HK-2 (cell line): ENCODE measurements around the gene MMP11.

Source experiments
- DNase-seq: peaks from one replicate; pipeline ENCODE4 v3.0.0-alpha.2; 2018; ENCODE audit not compliant: unreplicated experiment

Gene MMP11

GRCh38 chr22:23780146-23780748 lies 7.6 kb downstream of the MMP11 start:
- DNase-seq = no peak

GRCh38 chr22:23781065-23781464 lies 8.4 kb downstream of the MMP11 start:
- no peak for DNase-seq

GRCh38 chr22:23781511-23782183 lies 9.0 kb downstream of the MMP11 start:
- peak; percentile 54 for DNase-seq

- DNase-seq = no peak
Measured at GRCh38 chr22:23782252-23782651, 9.6 kb downstream of the MMP11 start.

- DNase-seq = no peak
Measured at GRCh38 chr22:23782703-23783102, 10.1 kb downstream of the MMP11 start.

GRCh38 chr22:23783265-23784150 lies 10.9 kb downstream of the MMP11 start:
- DNase-seq = no peak

GRCh38 chr22:23784215-23784732 lies 11.6 kb downstream of the MMP11 start:
- peak; percentile 53 for DNase-seq

GRCh38 chr22:23786261-23786710 lies 13.6 kb downstream of the MMP11 start:
- DNase-seq = no peak

GRCh38 chr22:23786752-23787599 lies 14.3 kb downstream of the MMP11 start, which contains the start of gene SMARCB1:
SMARCB1 (plus strand) TSS chr22:23786966; CDS start chr22:23787170, 204 bp downstream.
- peak; percentile 86 for DNase-seq

- DNase-seq = no peak
Measured at GRCh38 chr22:23787600-23787896, 14.9 kb downstream of the MMP11 start.

- no peak for DNase-seq
Measured at GRCh38 chr22:23787910-23788309, 15.3 kb downstream of the MMP11 start.

GRCh38 chr22:23789121-23789520 lies 16.5 kb downstream of the MMP11 start:
- DNase-seq = no peak

- no peak for DNase-seq
Measured at GRCh38 chr22:23789638-23790037, 17.0 kb downstream of the MMP11 start.

GRCh38 chr22:23790819-23791737 lies 18.4 kb downstream of the MMP11 start:
- no peak for DNase-seq

GRCh38 chr22:23791738-23792645 lies 19.3 kb downstream of the MMP11 start:
- no peak for DNase-seq

- DNase-seq = no peak
Measured at GRCh38 chr22:23793326-23793725, 20.7 kb downstream of the MMP11 start.

GRCh38 chr22:23796461-23796860 lies 23.8 kb downstream of the MMP11 start:
- DNase-seq = no peak

GRCh38 chr22:23800297-23801237 lies 27.9 kb downstream of the MMP11 start:
- DNase-seq = no peak
